Cortex of kidney (tissue), 1 donor: ENCODE results near the gene GATAD2A.

Source experiments
- DNase-seq: peaks from one replicate; lab custom pipeline; 2025; lab: John Stamatoyannopoulos, UW

GATAD2A gene

DNA sequence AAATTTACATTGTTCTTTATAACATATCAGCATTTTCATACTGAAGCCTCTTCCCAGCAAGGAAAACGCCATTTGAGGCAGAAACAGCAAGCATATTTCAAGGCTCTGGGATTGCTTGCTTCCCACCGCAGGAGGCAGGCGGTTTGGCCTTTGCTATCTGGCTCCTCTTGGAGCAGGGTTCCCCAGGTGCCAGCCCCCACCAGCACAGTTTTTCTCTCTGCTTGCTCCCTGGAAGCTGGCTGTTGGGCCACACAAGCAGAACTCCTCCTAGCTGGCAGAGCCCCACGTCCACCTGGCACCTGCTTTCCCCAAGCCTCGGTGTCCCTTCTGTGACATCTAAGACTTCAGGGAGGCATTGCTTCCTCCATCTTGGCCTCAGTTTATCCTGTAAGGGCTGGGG, 16.7 kb downstream of the GATAD2A start:
- no peak for DNase-seq

DNA sequence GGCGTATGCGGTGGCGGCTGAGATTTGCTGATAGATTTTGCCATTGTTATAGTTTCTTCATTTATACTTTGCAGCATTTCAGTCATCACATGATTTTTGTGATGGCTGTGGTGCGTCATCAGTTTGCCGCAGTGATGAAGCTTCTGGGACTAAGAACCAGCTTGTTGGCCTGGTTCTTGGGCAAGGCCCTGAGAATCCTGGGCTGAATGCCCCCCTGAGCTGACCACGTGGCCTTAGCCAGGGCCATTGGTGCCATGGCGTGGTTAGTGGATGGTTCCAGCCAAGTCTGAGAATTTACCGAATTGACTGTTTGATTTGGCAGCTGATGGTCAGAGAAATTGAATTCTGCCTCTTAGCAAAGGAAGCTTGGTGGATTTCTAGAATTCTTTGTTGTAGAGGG, 17.8 kb downstream of the GATAD2A start:
- DNase-seq: no peak

DNA sequence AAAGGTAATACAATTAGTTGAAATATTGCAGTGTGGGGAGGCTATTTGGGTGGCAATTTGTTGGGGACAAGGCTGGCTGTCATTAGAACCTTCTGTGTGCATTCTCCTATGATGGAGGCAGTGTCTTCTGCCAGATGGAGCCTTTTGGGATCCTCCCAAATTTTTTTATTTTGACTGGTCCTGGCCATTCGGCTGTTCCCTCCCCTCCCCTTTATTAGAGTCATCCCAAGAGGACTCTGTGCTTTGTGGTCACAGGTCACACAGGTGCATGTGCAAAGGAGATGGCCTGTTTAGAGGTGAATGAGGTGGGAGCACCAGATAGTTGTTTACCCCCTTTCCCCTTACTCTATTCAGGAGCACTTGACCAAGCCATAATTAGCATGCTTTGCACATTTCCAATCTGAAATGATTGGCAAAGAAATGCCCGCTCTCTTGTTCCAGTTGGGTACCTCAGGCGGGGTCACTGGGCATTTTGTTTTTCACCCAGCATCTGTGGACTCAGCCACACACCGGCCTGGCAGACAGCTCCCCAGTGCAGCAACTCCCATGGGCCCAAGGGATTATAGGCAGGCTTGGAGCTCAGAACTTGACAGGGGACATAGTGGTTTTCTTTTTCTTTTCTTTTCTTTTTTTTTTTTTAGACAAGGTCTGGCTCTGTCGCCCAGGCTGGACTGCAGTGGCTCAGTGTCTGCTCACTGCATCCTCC, 19.8 kb downstream of the GATAD2A start:
- DNase-seq: no peak

- no peak for DNase-seq
These were observed 20.7 kb downstream of the GATAD2A start for GRCh38 chr19:19426216-19426615.

GRCh38 chr19:19426799-19427198, 21.3 kb downstream of the GATAD2A start:
- DNase-seq: no peak

- no peak for DNase-seq
These were observed 21.8 kb downstream of the GATAD2A start for GRCh38 chr19:19427302-19427701.

DNA sequence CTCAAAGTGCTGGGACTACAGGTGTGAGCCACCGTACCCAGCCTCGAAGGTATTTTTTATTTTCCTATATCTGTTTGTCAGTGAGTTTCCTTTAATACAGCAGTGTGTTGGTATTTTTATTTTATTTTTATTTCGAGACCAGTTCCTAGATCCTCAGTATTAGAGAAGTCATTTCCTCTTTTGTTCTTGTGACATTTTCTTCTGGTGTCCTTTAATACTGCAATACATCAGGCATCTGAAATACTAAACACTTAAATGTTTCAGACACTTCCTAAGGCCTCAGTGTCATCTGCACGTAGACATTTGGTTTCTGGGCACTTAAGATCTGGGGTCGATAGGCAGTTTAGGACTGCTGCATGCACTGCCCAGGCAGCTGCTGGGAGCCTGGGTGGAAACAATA, 22.5 kb downstream of the GATAD2A start:
- no peak for DNase-seq

DNA sequence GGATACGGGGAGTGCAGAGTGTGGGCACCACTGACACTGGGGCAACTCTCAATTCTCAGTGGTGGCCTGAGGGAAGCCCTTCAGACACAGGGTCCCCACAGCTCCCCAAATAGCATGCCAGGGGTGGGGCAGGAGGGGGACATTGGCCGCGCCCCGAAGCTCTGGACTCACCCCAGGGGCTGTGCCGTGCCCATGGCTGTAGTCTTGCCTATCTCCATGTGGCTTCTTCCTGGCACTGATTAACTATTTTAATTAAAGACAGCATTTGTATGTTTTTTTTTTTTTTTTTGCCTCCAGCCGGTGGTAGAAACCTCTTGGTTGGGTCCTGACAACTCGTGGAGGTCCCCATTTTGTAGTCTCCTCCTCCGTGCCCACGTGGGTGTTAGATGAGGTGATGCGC, 23.3 kb downstream of the GATAD2A start:
- DNase-seq: no peak

DNA sequence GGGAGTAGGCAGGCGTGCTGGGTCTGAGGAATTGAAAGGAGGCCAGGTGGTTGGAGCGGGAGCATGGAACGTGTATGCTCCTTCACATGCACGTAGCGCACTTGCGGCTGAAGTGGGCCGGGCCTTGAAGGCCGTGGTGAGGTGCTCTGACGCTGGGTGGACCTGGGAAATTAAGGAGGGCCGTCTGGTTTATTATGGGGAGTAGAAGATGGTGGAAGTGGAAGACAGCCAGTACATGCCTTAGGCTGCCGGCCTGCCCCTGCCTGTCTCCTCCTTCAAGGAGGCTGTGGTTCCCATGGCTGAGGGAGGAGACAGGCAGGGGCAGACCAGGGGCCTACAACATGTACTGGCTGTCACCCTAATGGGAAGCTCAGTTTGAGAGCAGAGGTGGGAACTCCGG, 23.9 kb downstream of the GATAD2A start:
- no peak for DNase-seq

GRCh38 chr19:19432732-19433131, 27.3 kb downstream of the GATAD2A start:
- DNase-seq: no peak

DNA sequence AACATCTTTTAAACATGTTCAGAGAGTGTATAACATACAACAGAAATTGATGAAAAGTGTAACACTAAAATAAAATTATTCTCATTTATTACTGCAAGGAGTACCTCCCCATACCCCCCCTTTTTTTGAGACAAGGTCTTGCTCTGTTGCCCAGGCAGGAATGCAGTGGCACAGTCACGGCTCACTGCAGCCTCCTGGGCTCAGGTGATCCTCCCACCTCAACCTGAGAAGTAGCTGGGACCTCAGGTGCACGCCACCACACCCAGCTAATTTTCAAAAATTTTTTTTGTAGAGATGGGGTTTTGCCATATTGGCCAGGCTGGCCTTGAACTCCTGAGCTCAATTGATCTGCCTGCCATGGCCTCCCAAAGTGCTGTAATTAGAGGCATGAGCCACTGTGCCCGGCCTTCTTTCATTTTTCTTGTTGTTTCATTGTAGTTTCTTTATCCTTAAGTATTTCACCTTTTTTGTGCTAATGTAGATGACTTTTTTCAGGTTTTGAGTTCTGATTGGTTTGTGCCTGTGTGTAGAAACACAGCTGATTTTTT, 28.3 kb downstream of the GATAD2A start:
- no peak for DNase-seq

DNA sequence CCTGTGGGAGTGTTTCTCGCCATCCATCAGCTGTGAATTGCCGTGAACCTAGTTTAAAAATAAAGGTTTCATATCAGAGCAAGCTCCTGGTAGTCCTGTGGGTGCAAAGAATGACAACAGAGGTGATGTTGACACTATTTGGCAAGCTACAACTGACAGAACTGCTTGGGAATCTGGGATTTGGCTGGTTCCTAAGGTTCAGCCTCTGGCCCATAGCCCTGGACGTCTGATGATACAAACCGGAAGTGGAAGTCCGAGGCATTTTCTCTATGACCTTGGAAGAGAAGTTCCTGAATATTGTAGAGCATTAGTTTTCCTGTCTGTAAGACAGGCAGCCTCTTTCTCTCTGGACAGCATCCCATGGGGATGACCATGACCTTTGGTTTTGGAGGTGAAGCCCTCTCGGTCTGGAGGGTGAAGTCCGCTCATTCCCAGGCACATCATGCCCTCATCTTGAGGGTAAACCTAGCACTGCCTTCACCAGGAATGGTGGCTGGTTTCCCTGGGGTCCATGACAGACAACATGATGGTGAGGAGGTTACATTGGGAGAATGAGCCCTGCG, 29.1 kb downstream of the GATAD2A start:
- DNase-seq: no peak

- DNase-seq: no peak
These were observed 30.7 kb downstream of the GATAD2A start for GRCh38 chr19:19436137-19436691.

DNA sequence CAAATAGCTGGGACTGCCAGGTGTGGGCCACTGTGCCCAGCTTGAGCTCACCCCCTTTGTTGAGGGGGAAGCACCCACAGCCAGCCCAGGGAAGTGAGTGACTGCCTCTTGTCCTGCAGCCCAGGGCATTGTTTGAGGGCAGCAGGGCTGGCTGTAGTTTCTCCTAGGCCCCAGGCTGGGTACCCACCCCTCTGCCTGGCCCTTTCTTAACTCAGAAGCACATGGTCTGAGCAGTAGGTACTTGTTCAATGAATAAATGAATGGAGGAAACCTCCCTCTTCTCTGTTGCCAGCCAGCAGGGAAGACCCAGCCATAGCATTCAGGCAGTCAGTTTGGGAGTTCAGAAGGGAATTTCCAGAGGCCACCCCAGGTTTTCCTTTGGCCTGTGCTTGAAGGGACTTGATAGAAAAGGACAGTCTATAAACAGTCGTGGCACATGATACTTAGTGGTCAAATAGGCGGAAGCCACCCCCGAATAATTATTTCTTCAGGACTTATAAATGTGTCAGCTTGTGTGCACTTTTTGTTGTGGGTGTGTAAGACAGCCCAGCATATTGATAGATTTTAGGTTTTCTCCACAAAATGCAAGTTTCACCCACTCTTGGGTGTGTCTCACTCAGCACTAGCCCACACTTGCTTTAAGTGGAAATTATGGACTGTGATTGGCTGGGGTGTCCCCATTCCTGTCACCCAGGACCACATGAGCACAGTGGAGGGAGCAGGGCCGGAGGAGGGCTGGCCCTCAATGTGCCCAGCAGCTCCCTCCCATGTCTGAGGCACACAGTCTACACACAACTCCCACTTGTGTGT, 33.1 kb downstream of the GATAD2A start:
- no peak for DNase-seq

- no peak for DNase-seq
These were observed 33.7 kb downstream of the GATAD2A start for GRCh38 chr19:19439176-19439482.

GRCh38 chr19:19443283-19443682, 37.8 kb downstream of the GATAD2A start:
- DNase-seq: no peak

- no peak for DNase-seq
These were observed 38.6 kb downstream of the GATAD2A start for GRCh38 chr19:19443902-19444680.

- DNase-seq: no peak
These were observed 39.2 kb downstream of the GATAD2A start for GRCh38 chr19:19444681-19445155.

GRCh38 chr19:19445288-19445687, 39.8 kb downstream of the GATAD2A start:
- no peak for DNase-seq

DNA sequence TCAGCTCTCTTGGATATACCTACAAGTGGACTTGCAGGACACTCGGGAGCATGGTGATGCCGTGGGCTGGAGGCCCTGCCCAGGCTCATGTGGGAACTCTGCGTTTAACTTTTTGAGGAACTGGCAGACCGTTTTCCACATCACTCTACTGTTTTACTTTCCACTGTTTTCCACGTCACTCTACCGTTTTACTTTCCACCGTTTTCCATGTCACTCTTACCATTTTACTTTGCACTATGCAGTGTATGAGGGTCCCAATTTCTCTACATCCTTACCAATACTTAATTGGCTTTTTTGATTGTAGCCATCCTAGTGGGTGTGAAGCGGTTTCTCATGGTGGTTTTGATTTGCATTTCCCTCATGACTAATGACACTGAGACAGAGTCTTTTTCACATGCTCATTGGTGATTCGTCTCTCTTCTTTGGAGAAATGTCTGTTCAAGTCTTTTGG, 40.5 kb downstream of the GATAD2A start:
- no peak for DNase-seq

- no peak for DNase-seq
These were observed 41.4 kb downstream of the GATAD2A start for GRCh38 chr19:19446655-19447437.
